SK-N-SH (cell line): Measurements from ENCODE around the gene TBC1D20. TPM values are rescaled to one million over a fixed set of nuclear protein-coding genes. Genes with fewer than 3 reads are reported as not detected.

Source experiments
- CTCF ChIA-PET: fragments of 300-600, 350-600 bp; formaldehyde crosslinking; extraction: SDS; loops from one replicate; lab custom pipeline; 2021; lab: Yijun Ruan, JAX
- POLR2A ChIA-PET: fragments of 350-600 bp; sonication (Branson Sonifier 250); formaldehyde crosslinking; extraction: SDS; loops from one replicate; lab custom pipeline; 2020; ENCODE audit warnings: antibody characterized with exemption, inconsistent platforms; lab: Yijun Ruan, JAX
- DNase-seq: peaks from one replicate; pipeline ENCODE4 v3.0.0; 2012
- H2AFZ ChIP-seq: fragments of 200-600 bp; sonication (generic); 2 replicates; pipeline ENCODE4 v1.8.1; 2016; ENCODE audit warnings: antibody characterized with exemption, mild to moderate bottlenecking, low read depth
- H3F3A ChIP-seq: fragments of 200-600 bp; sonication (generic); replicated peaks from 2 replicates; pipeline ENCODE3; 2016; ENCODE audit warnings: antibody characterized with exemption, mild to moderate bottlenecking; ENCODE audit not compliant: insufficient read depth
- H3K27ac ChIP-seq, 2 experiments: fragments of 200-500 bp in 1 of 2; fragments of 200-600 bp in 1 of 2; sonication (Bioruptor generic) in 1 of 2; sonication (generic), shearing (Covaris generic) in 1 of 2; 2 replicates each; pipeline versions ENCODE4 v1.5.1 to v1.6.1; 2014 to 2016; ENCODE audit warnings: low read depth in 2 of 2, inconsistent platforms in 1 of 2, low read length in 1 of 2, mild to moderate bottlenecking in 1 of 2, mixed read lengths in 1 of 2
- H3K27me3 ChIP-seq: fragments of 200-600 bp; sonication (generic), shearing (Covaris generic); 2 replicates; pipeline ENCODE4 v1.6.1; 2016; ENCODE audit warnings: mixed run types; ENCODE audit not compliant: insufficient read depth
- H3K36me3 ChIP-seq, 2 experiments: fragments of 200-500 bp in 1 of 2; fragments of 200-600 bp in 1 of 2; sonication (Bioruptor generic) in 1 of 2; sonication (generic) in 1 of 2; replicated peaks in 1 of 2; 2 replicates each; pipeline versions ENCODE3 to v1.5.1; 2014 to 2016; ENCODE audit warnings: low read length in 1 of 2, mild to moderate bottlenecking in 1 of 2; ENCODE audit not compliant: insufficient read depth in 2 of 2, control insufficient read depth in 1 of 2
- H3K4me1 ChIP-seq, 2 experiments: fragments of 200-500 bp in 1 of 2; fragments of 200-600 bp in 1 of 2; sonication (Bioruptor generic) in 1 of 2; sonication (generic), shearing (Covaris generic) in 1 of 2; 2 replicates each; pipeline versions ENCODE4 v1.5.1 to v1.6.1; 2014 to 2016; ENCODE audit warnings: low read depth in 1 of 2, low read length in 1 of 2, mixed run types in 1 of 2; ENCODE audit not compliant: insufficient read depth in 2 of 2, control insufficient read depth in 1 of 2
- H3K4me2 ChIP-seq: fragments of 200-600 bp; sonication (generic), shearing (Covaris generic); 2 replicates; pipeline ENCODE4 v1.6.1; 2017; ENCODE audit warnings: mixed run types
- H3K4me3 ChIP-seq, 2 experiments: fragments of 200-500 bp in 1 of 2; fragments of 200-600 bp in 1 of 2; sonication (Bioruptor generic) in 1 of 2; sonication (generic), shearing (Covaris generic) in 1 of 2; 2 replicates each; pipeline versions ENCODE4 v1.5.1 to v1.8.1; 2014 to 2016; ENCODE audit warnings: low read depth in 2 of 2, inconsistent platforms in 1 of 2, low read length in 1 of 2, mild to moderate bottlenecking in 1 of 2, mixed read lengths in 1 of 2, moderate library complexity in 1 of 2
- H3K79me2 ChIP-seq: fragments of 200-600 bp; sonication (generic); 2 replicates; pipeline ENCODE4 v1.8.1; 2017; ENCODE audit warnings: mild to moderate bottlenecking; ENCODE audit not compliant: insufficient read depth
- H3K9ac ChIP-seq: fragments of 200-600 bp; sonication (generic); 2 replicates; pipeline ENCODE4 v1.6.1; 2017; ENCODE audit warnings: mixed run types
- H3K9me2 ChIP-seq: fragments of 200-600 bp; sonication (generic); 2 replicates; pipeline ENCODE4 v1.6.1; 2017; ENCODE audit warnings: mixed run types
- H3K9me3 ChIP-seq: fragments of 200-600 bp; sonication (generic); 2 replicates; pipeline ENCODE4 v1.6.1; 2017; ENCODE audit warnings: mixed run types, mild to moderate bottlenecking, moderate library complexity
- H4K20me1 ChIP-seq: fragments of 200-600 bp; sonication (generic); 2 replicates; pipeline ENCODE4 v1.6.1; 2017; ENCODE audit warnings: mild to moderate bottlenecking, mixed run types; ENCODE audit not compliant: insufficient read depth
- ELF1 ChIP-seq: IDR thresholded peaks from 2 replicates; pipeline ENCODE4 v1.4.0; 2012
- EP300 ChIP-seq, 2 experiments: IDR thresholded peaks; 2 replicates each; pipeline versions ENCODE4 v1.4.0 to v1.6.1; 2012; ENCODE audit warnings: borderline replicate concordance in 1 of 2, low read depth in 1 of 2, low read length in 1 of 2
- FOXJ3 ChIP-seq: sonication (generic); formaldehyde crosslinking; IDR thresholded peaks from 2 replicates; pipeline ENCODE4 v1.5.1; 2020; ENCODE audit warnings: mild to moderate bottlenecking, missing genetic modification reagents
- GABPA ChIP-seq: IDR thresholded peaks from 2 replicates; pipeline ENCODE4 v1.4.0; 2012; ENCODE audit warnings: low read depth, mild to moderate bottlenecking
- GATA2 ChIP-seq: sonication (generic); formaldehyde crosslinking; IDR thresholded peaks from 2 replicates; pipeline ENCODE4 v1.5.0; 2020; ENCODE audit warnings: mild to moderate bottlenecking, missing genetic modification reagents
- JUND ChIP-seq: IDR thresholded peaks from 2 replicates; pipeline ENCODE4 v1.4.0; 2012
- MEF2A ChIP-seq: IDR thresholded peaks from 2 replicates; pipeline ENCODE4 v1.4.0; 2012; ENCODE audit warnings: low read depth, borderline replicate concordance
- MXI1 ChIP-seq: IDR thresholded peaks from 2 replicates; pipeline ENCODE4 v1.6.1; 2012; ENCODE audit warnings: mild to moderate bottlenecking, low read depth, low read length, improper control_type of control experiment
- NFIC ChIP-seq: IDR thresholded peaks from 2 replicates; pipeline ENCODE4 v1.4.0; 2012; ENCODE audit warnings: borderline replicate concordance
- NRF1 ChIP-seq: IDR thresholded peaks from 2 replicates; pipeline ENCODE4 v1.6.1; 2012; ENCODE audit warnings: low read depth, mild to moderate bottlenecking, low read length
- POLR2AphosphoS5 ChIP-seq: IDR thresholded peaks from 2 replicates; pipeline ENCODE4 v1.6.1; 2012; ENCODE audit warnings: low read depth, low read length
- RAD21 ChIP-seq: IDR thresholded peaks from 2 replicates; pipeline ENCODE4 v1.6.1; 2012; ENCODE audit warnings: mild to moderate bottlenecking, low read length
- RCOR1 ChIP-seq: fragments of 150-350 bp; IDR thresholded peaks from 2 replicates; pipeline ENCODE4 v1.6.1; 2017; ENCODE audit warnings: antibody characterized with exemption, low read length
- RFX5 ChIP-seq: IDR thresholded peaks from 2 replicates; pipeline ENCODE4 v1.6.1; 2012; ENCODE audit warnings: mild to moderate bottlenecking, improper control_type of control experiment, low read length
- RXRA ChIP-seq: IDR thresholded peaks from 2 replicates; pipeline ENCODE4 v1.4.0; 2012; ENCODE audit warnings: low read depth, mild to moderate bottlenecking, borderline replicate concordance
- SIN3A ChIP-seq: IDR thresholded peaks from 2 replicates; pipeline ENCODE4 v1.6.1; 2012; ENCODE audit warnings: low read depth, mild to moderate bottlenecking, low read length, moderate library complexity, borderline replicate concordance
- TCF12 ChIP-seq: IDR thresholded peaks from 2 replicates; pipeline ENCODE4 v1.4.0; 2012
- TEAD4 ChIP-seq: IDR thresholded peaks from 2 replicates; pipeline ENCODE4 v1.4.0; 2012; ENCODE audit warnings: mild to moderate bottlenecking, borderline replicate concordance; ENCODE audit not compliant: insufficient read depth
- WGBS: methylation state at CpG from one replicate; pipeline ENCODE4 v1.1.6; 2017; ENCODE audit warnings: low lambda C conversion rate; 5-methylcytosine and 5-hydroxymethylcytosine counted together
- polyA plus RNA-seq, 3 experiments: library from polyadenylated mRNA; depleted of rRNA; stranded (reverse); fragments of >200 nt; gene quantifications; 2 replicates each; pipeline ENCODE4 v1.2.3, GENCODE V29; 2012
- TF ChIP-seq, protein P1 (sequence below): IDR thresholded peaks from 2 replicates; pipeline ENCODE4; 2012
- TF ChIP-seq, protein P2 (sequence below): IDR thresholded peaks from 2 replicates; pipeline ENCODE4 v1.4.0; 2012; ENCODE audit warnings: low read depth, borderline replicate concordance
- TF ChIP-seq, protein P3 (sequence below): IDR thresholded peaks from 2 replicates; pipeline ENCODE4 v1.4.0; 2012; ENCODE audit warnings: low read depth
- TF ChIP-seq, protein P4 (sequence below): fragments of 150-350 bp; IDR thresholded peaks from 2 replicates; pipeline ENCODE4 v1.6.1; 2017; ENCODE audit warnings: antibody characterized with exemption, low read length, low read depth, borderline replicate concordance
- TF ChIP-seq, protein P5 (sequence below): IDR thresholded peaks from 2 replicates; pipeline ENCODE4 v1.4.0; 2012; ENCODE audit warnings: low read depth, borderline replicate concordance

Gene TBC1D20
- polyA plus RNA-seq, 1 of the 3 experiments (the other 2 are of a cell fraction) = 27.7 TPM

DNA sequence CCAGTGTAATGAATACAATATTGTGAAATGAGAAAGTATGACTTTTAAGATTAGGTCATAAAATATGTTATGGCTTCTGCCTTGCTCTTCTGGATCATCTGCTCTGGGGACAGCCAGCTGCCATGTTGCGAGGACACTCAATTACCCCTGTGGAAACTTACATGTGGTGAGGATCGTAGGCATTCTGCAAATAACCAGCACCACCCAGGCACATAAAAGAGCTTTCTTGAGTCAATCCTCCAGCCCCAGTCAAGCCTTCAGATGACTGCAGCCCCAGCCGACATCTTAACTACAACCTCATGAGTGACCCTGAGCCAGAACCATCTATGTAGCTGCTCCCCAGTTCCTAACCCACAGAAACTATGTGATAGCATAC, 58.8 kb downstream of the TBC1D20 start:
- no peaks in the 10 kb centered on the region for H3K36me3 ChIP-seq
- CTCF ChIA-PET = interaction anchor here (1.1 to 1.8 kb wide), 2 partner anchors 28 to 335 kb away, joined by 4 to 7 read pairs; no protein-coding TSS in a partner anchor
- WGBS = 79% methylated on average over 2 of the region's 3 CpGs
- H3K27ac ChIP-seq = no peak overlapping the region
- peaks cover 4% of the 10 kb centered on the region for H3K79me2 ChIP-seq
- peaks cover 0 to 15% of the 10 kb centered on the region in 2 experiments; a peak in 2 of 4 replicates for H3K4me1 ChIP-seq
- H3K4me3 ChIP-seq = no peak overlapping the region
- H3F3A ChIP-seq = peaks cover 9% of the 10 kb centered on the region
- no peak for DNase-seq
- H3K9ac ChIP-seq = no peak overlapping the region
- POLR2A ChIA-PET = no interaction called here
- H3K9me2 ChIP-seq = no peaks in the 10 kb centered on the region
- H3K4me2 ChIP-seq = no peak overlapping the region
- no peaks in the 10 kb centered on the region for H3K9me3 ChIP-seq
- H2AFZ ChIP-seq = no peak overlapping the region
- no peaks in the 10 kb centered on the region for H3K27me3 ChIP-seq
- TF ChIP-seq, protein P1, sequence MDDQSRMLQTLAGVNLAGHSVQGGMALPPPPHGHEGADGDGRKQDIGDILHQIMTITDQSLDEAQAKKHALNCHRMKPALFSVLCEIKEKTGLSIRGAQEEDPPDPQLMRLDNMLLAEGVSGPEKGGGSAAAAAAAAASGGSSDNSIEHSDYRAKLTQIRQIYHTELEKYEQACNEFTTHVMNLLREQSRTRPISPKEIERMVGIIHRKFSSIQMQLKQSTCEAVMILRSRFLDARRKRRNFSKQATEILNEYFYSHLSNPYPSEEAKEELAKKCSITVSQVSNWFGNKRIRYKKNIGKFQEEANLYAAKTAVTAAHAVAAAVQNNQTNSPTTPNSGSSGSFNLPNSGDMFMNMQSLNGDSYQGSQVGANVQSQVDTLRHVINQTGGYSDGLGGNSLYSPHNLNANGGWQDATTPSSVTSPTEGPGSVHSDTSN = no peak
- TF ChIP-seq RCOR1 (no peak), MEF2A (no peak), JUND (no peak), GABPA (no peak), ELF1 (no peak), TEAD4 (no peak), TCF12 (no peak), MXI1 (no peak), EP300 (IDR thresholded peaks at IDR 0.05; ENCODE audit: borderline replicate concordance in 1 of 2, low read depth in 1 of 2, low read length in 1 of 2) (no peak), RAD21 (no peak)
- TF ChIP-seq, protein P2, sequence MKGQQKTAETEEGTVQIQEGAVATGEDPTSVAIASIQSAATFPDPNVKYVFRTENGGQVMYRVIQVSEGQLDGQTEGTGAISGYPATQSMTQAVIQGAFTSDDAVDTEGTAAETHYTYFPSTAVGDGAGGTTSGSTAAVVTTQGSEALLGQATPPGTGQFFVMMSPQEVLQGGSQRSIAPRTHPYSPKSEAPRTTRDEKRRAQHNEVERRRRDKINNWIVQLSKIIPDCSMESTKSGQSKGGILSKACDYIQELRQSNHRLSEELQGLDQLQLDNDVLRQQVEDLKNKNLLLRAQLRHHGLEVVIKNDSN = no peak
- H4K20me1 ChIP-seq = no peaks in the 10 kb centered on the region

DNA sequence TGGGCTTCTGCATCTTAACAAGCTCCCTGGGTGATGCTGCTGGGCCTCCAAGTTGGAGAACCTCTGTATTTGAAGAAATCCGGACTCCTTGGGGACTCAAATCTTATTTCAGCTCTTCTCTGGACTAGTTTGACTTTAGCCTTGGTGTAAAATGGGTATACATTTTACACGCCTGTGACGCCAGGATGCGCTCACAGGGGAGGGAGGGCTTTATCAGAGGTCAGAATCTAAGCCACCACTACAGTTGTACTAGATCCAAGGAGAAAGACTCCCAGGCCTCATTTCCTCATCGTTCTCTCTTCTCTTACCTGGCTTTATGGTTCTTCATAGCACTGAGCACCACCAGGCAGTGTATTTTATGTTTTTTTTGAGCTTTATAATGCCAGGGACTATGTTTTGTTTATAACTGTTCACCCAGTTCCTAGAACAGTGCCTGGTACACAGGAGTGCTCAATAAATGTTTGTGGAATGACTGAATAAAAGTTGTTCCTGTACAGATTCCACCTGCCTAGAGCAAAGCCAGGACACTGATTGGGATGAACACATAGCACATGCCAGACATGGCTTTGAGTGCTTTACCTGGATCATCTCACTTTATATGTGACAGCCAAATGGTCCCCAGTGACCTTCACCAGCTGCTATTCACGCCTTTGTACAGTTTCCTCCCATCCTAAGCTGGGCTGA, 59.3 kb downstream of the TBC1D20 start:
- DNase-seq = no peak
- POLR2A ChIA-PET = no interaction called here
- Histone ChIP-seq H3K4me2 (no peak overlapping the region), H3K9ac (no peak overlapping the region), H3K9me2 (no peaks in the 10 kb centered on the region), H4K20me1 (no peaks in the 10 kb centered on the region), H3K9me3 (no peaks in the 10 kb centered on the region), H3F3A (peaks cover 9% of the 10 kb centered on the region), H3K79me2 (no peaks in the 10 kb centered on the region), H3K4me1 (peaks cover 0 to 15% of the 10 kb centered on the region in 2 experiments; a peak in 2 of 4 replicates), H2AFZ (no peak overlapping the region), H3K27me3 (no peaks in the 10 kb centered on the region), H3K4me3 (no peak overlapping the region), H3K27ac (no peak overlapping the region), H3K36me3 (no peaks in the 10 kb centered on the region)
- CTCF ChIA-PET = interaction anchor here (1.1 to 1.8 kb wide), 2 partner anchors 28 to 336 kb away, joined by 4 to 7 read pairs; no protein-coding TSS in a partner anchor
- TF ChIP-seq SIN3A = no peak
- TF ChIP-seq FOXJ3 (CRISPR knock-in tag) = no peak
- TF ChIP-seq, protein P3, sequence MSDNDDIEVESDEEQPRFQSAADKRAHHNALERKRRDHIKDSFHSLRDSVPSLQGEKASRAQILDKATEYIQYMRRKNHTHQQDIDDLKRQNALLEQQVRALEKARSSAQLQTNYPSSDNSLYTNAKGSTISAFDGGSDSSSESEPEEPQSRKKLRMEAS = no peak
- no peak for TF ChIP-seq RCOR1
- no peak for TF ChIP-seq RXRA
- TF ChIP-seq, protein P4, sequence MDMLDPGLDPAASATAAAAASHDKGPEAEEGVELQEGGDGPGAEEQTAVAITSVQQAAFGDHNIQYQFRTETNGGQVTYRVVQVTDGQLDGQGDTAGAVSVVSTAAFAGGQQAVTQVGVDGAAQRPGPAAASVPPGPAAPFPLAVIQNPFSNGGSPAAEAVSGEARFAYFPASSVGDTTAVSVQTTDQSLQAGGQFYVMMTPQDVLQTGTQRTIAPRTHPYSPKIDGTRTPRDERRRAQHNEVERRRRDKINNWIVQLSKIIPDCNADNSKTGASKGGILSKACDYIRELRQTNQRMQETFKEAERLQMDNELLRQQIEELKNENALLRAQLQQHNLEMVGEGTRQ = no peak
- no peak for TF ChIP-seq NRF1
- no peak for TF ChIP-seq MEF2A
- TF ChIP-seq, protein P5, sequence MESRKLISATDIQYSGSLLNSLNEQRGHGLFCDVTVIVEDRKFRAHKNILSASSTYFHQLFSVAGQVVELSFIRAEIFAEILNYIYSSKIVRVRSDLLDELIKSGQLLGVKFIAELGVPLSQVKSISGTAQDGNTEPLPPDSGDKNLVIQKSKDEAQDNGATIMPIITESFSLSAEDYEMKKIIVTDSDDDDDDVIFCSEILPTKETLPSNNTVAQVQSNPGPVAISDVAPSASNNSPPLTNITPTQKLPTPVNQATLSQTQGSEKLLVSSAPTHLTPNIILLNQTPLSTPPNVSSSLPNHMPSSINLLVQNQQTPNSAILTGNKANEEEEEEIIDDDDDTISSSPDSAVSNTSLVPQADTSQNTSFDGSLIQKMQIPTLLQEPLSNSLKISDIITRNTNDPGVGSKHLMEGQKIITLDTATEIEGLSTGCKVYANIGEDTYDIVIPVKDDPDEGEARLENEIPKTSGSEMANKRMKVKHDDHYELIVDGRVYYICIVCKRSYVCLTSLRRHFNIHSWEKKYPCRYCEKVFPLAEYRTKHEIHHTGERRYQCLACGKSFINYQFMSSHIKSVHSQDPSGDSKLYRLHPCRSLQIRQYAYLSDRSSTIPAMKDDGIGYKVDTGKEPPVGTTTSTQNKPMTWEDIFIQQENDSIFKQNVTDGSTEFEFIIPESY = no peak
- TF ChIP-seq NFIC = no peak
- no peak for TF ChIP-seq GATA2 (CRISPR knock-in tag)
- no peak for TF ChIP-seq GABPA
- no peak for TF ChIP-seq TCF12
- TF ChIP-seq MXI1 = no peak
- no peak for TF ChIP-seq POLR2AphosphoS5
- TF ChIP-seq RFX5 = no peak
- WGBS = 89% methylated on average over 6 of the region's 6 CpGs
